Transverse colon (tissue), 4 donors: ENCODE measurements around the gene RGCC. TPM values are rescaled to one million over a fixed set of nuclear protein-coding genes. Genes with fewer than 3 reads are reported as not detected.
A peak's percentile ranks its signal among the peaks of the same experiment; 100 is the strongest.

Source experiments
- DNase-seq: peaks from one replicate; pipeline ENCODE4 v3.0.0-alpha.2; 2019
- H3K27ac ChIP-seq, 4 donors: fragments of 200-600 bp; sonication (generic); 2 replicates each; pipeline ENCODE4 v1.5.1; 2016 to 2018; ENCODE audit warnings: inconsistent platforms in 4 of 4
- H3K27me3 ChIP-seq: fragments of 200-600 bp; sonication (generic); 2 replicates; pipeline ENCODE4 v1.5.1; 2017; ENCODE audit warnings: inconsistent platforms
- H3K36me3 ChIP-seq, 4 donors: fragments of 200-600 bp; sonication (generic); 2 replicates each; pipeline ENCODE4 v1.5.1; 2017 to 2019; ENCODE audit warnings: inconsistent platforms in 4 of 4
- H3K4me1 ChIP-seq, 4 donors: fragments of 200-600 bp; sonication (generic); 2 replicates each; pipeline ENCODE4 v1.5.1; 2017 to 2020; ENCODE audit warnings: inconsistent platforms in 4 of 4
- H3K4me3 ChIP-seq, 4 donors: fragments of 200-600 bp; sonication (generic); 1 replicate in 1 of 4; 2 replicates in 3 of 4; pipeline versions ENCODE4 v1.5.1 to v1.6.1; 2017 to 2019; ENCODE audit warnings: inconsistent platforms in 4 of 4
- H3K9me3 ChIP-seq, 2 donors: fragments of 200-600 bp; sonication (generic); 2 replicates each; pipeline ENCODE4 v1.5.1; 2017 to 2019; ENCODE audit warnings: inconsistent platforms in 2 of 2
- CTCF ChIP-seq, 5 experiments: fragments of 200-600 bp in 3 of 5; fragments of 450-650 bp in 2 of 5; sonication (generic) in 3 of 5; IDR thresholded peaks; 1 replicate in 2 of 5; 2 replicates in 3 of 5; pipeline ENCODE4 v1.5.1; 2016 to 2017; ENCODE audit warnings: antibody characterized with exemption in 5 of 5, inconsistent platforms in 3 of 5, mild to moderate bottlenecking in 2 of 5, moderate library complexity in 1 of 5
- EP300 ChIP-seq: sonication (generic); formaldehyde crosslinking; IDR thresholded peaks from one replicate; pipeline ENCODE4 v1.6.1; 2017; ENCODE audit warnings: antibody characterized with exemption, low read depth
- POLR2A ChIP-seq: fragments of 450-650 bp; IDR thresholded peaks from one replicate; pipeline ENCODE4 v1.6.1; 2016; ENCODE audit warnings: antibody characterized with exemption, mild to moderate bottlenecking, moderate library complexity
- POLR2AphosphoS5 ChIP-seq, 3 donors: sonication (generic); formaldehyde crosslinking; IDR thresholded peaks; one replicate each; pipeline ENCODE4 v1.6.1; 2016; ENCODE audit warnings: antibody characterized with exemption in 3 of 3
- WGBS, 2 donors: methylation state at CpG; one replicate each; pipeline ENCODE4 v1.1.5; 2018; ENCODE audit warnings: low coverage in 1 of 2; 5-methylcytosine and 5-hydroxymethylcytosine counted together
- in situ Hi-C, 4 donors: fragments of 200-750 bp; cut with MboI; loops; one replicate each; pipeline versions ENCODE4 v1.15.0 to v1.15.1; 2017; ENCODE audit warnings: low sequenced_read_pairs in 3 of 4, low pct_ligation_motif_present in 1 of 4, low pct_unique_long_range_greater_than_20kb in 1 of 4
- intact Hi-C: fragments of 100-400 bp; cut with DNase I; formaldehyde crosslinking; loops from one replicate; pipeline ENCODE4 v1.15.1; 2023; ENCODE audit warnings: low total_unique reads
- total RNA-seq, 4 donors: library from RNA; depleted of rRNA; stranded (reverse); fragments of >200 nt; gene quantifications; one replicate each; pipeline ENCODE4 v1.1.0, GENCODE V29; 2016

The RGCC gene
- total RNA-seq, 4 donors from 2014 or later = 5.6 to 54.1 (median 35.6) TPM

- peaks cover 0 to 2% (median 0%) of the 10 kb centered on the region in 4 donors for H3K36me3 ChIP-seq
- intact Hi-C loops (no loop called here), in situ Hi-C loops (no loop called here)
- peak; percentile 65 for DNase-seq
- H3K27me3 ChIP-seq = peaks cover 42% of the 10 kb centered on the region
- WGBS, 2 donors = 40 to 100% methylated on average over 1 to 4 of the region's 4 CpGs
- peak overlapping the region; percentile 56 to 66 (median 64) for H3K4me3 ChIP-seq
- peak overlapping the region; percentile 53 to 71 (median 60) for H3K27ac ChIP-seq
- TF ChIP-seq EP300 (no peak), POLR2A (no peak), POLR2AphosphoS5 (IDR thresholded peaks at IDR 0.05) (no peak), CTCF (IDR thresholded peaks at IDR 0.05) (peak; percentile 44 to 59 (median 55))
- H3K4me1 ChIP-seq = peaks cover 4 to 25% (median 23%) of the 10 kb centered on the region in 4 donors
- no peaks in the 10 kb centered on the region for H3K9me3 ChIP-seq
These were observed 1.5 kb downstream of the RGCC start for GRCh38 chr13:41458761-41459431.

- DNase-seq = no peak
- TF ChIP-seq EP300 = no peak
- TF ChIP-seq POLR2A = no peak
- TF ChIP-seq POLR2AphosphoS5 (IDR thresholded peaks at IDR 0.05) = no peak
- H3K9me3 ChIP-seq = no peaks in the 10 kb centered on the region
- in situ Hi-C loops (no loop called here), intact Hi-C loops (no loop called here)
- peaks cover 0 to 2% (median 0%) of the 10 kb centered on the region in 4 donors for H3K36me3 ChIP-seq
- peak overlapping the region in 1 of 4 donors; percentile 23 for H3K27ac ChIP-seq
- H3K27me3 ChIP-seq = peaks cover 42% of the 10 kb centered on the region
- H3K4me1 ChIP-seq = peaks cover 4 to 32% (median 25%) of the 10 kb centered on the region in 4 donors
- 74 to 85% methylated on average over 5 to 7 of the region's 7 CpGs for WGBS, 2 donors
- H3K4me3 ChIP-seq = peak overlapping the region in 1 of 4 donors; percentile 66
These were observed 2.2 kb downstream of the RGCC start for GRCh38 chr13:41459432-41460073.

- TF ChIP-seq POLR2A (no peak), POLR2AphosphoS5 (IDR thresholded peaks at IDR 0.05) (no peak), EP300 (no peak), CTCF (IDR thresholded peaks at IDR 0.05) (no peak)
- Histone ChIP-seq H3K4me1 (peaks cover 8 to 36% (median 25%) of the 10 kb centered on the region in 4 donors), H3K4me3 (peak overlapping the region in 1 of 4 donors; percentile 66), H3K36me3 (peaks cover 0 to 2% (median 0%) of the 10 kb centered on the region in 4 donors), H3K27me3 (peaks cover 42% of the 10 kb centered on the region), H3K9me3 (no peaks in the 10 kb centered on the region), H3K27ac (no peak overlapping the region)
- in situ Hi-C loops = no loop called here
- WGBS, 2 donors = 63 to 79% methylated on average over 2 of the region's 2 CpGs
- no peak for DNase-seq
- intact Hi-C loops = no loop called here
These were observed 2.7 kb downstream of the RGCC start for GRCh38 chr13:41460074-41460465.

- intact Hi-C loops (no loop called here), in situ Hi-C loops (no loop called here)
- no peak for DNase-seq
- peaks cover 0 to 2% (median 0%) of the 10 kb centered on the region in 4 donors for H3K36me3 ChIP-seq
- H3K4me3 ChIP-seq = no peak overlapping the region
- WGBS, 2 donors = 46 to 57% methylated on average over 2 of the region's 2 CpGs
- no peaks in the 10 kb centered on the region for H3K9me3 ChIP-seq
- H3K4me1 ChIP-seq = peaks cover 8 to 36% (median 25%) of the 10 kb centered on the region in 4 donors
- peaks cover 41% of the 10 kb centered on the region for H3K27me3 ChIP-seq
- TF ChIP-seq CTCF (IDR thresholded peaks at IDR 0.05) (no peak), EP300 (no peak), POLR2A (no peak), POLR2AphosphoS5 (IDR thresholded peaks at IDR 0.05) (no peak)
- H3K27ac ChIP-seq = no peak overlapping the region
These were observed 3.6 kb downstream of the RGCC start for GRCh38 chr13:41460930-41461329.
